Upper lobe of left lung (tissue), 6 donors: ENCODE data around the gene PPP1R3G. TPM values are rescaled to one million over a fixed set of nuclear protein-coding genes. Genes with fewer than 3 reads are reported as not detected.

Source experiments
- ATAC-seq, 2 donors: fragments of 200-7000 bp; cut with Tn5 transposase; one replicate each; pipeline ENCODE4 v1.9.1; 2022; ENCODE audit warnings: mild to moderate bottlenecking in 2 of 2, moderate library complexity in 2 of 2; ENCODE audit not compliant: low FRiP score in 2 of 2
- DNase-seq, 2 donors: peaks; one replicate each; pipeline ENCODE4 v3.0.0-alpha.2; 2019 to 2020
- H3K27ac ChIP-seq, 4 donors: fragments of 200-600 bp; sonication (generic); one replicate each; pipeline ENCODE4 v1.5.1; 2016 to 2019
- H3K27me3 ChIP-seq, 4 donors: fragments of 200-600 bp; sonication (generic); one replicate each; pipeline ENCODE4 v1.5.1; 2017 to 2019
- H3K36me3 ChIP-seq, 4 donors: fragments of 200-600 bp; sonication (generic); one replicate each; pipeline ENCODE4 v1.5.1; 2016 to 2019
- H3K4me1 ChIP-seq, 4 donors: fragments of 200-600 bp; sonication (generic); one replicate each; pipeline ENCODE4 v1.5.1; 2018 to 2019
- H3K4me3 ChIP-seq, 4 donors: fragments of 200-600 bp; sonication (generic); one replicate each; pipeline ENCODE4 v1.5.1; 2017 to 2019; ENCODE audit warnings: mild to moderate bottlenecking in 2 of 4, moderate library complexity in 1 of 4
- H3K9me3 ChIP-seq, 4 donors: fragments of 200-600 bp; sonication (generic); one replicate each; pipeline ENCODE4 v1.5.1; 2018 to 2019
- CTCF ChIP-seq, 6 experiments: fragments of 450-650 bp in 4 of 6; fragments of 200-600 bp in 2 of 6; sonication (generic) in 2 of 6; IDR thresholded peaks; one replicate each; pipeline ENCODE4 v1.5.1; 2016 to 2019; ENCODE audit warnings: antibody characterized with exemption in 6 of 6
- EP300 ChIP-seq, 4 donors: sonication (generic); formaldehyde crosslinking; IDR thresholded peaks; one replicate each; pipeline ENCODE4 v1.5.1; 2017; ENCODE audit warnings: antibody characterized with exemption in 4 of 4, control low read depth in 2 of 4
- POLR2A ChIP-seq, 4 donors: fragments of 450-650 bp; IDR thresholded peaks; one replicate each; pipeline ENCODE4 v1.5.1; 2016 to 2017; ENCODE audit warnings: antibody characterized with exemption in 4 of 4, mild to moderate bottlenecking in 2 of 4
- POLR2AphosphoS5 ChIP-seq, 2 donors: sonication (generic); formaldehyde crosslinking; IDR thresholded peaks; one replicate each; pipeline ENCODE4 v1.5.1; 2017; ENCODE audit warnings: antibody characterized with exemption in 2 of 2
- WGBS, 2 donors: methylation state at CpG; one replicate each; pipeline ENCODE4 v1.1.5; 2017 to 2018; 5-methylcytosine and 5-hydroxymethylcytosine counted together
- total RNA-seq, 6 donors: library from RNA; depleted of rRNA in 4 of 6; stranded (reverse); fragments of >200 nt in 4 of 6; gene quantifications; one replicate each; pipeline versions ENCODE4 v1.1.0 to v1.2.1, GENCODE V29; 2016 to 2021
- donor health status: DM: no; HTN: no; CAD: no; lungs with moderate emphysema.
- donor health status: DM: no; HTN: yes; CAD: no; lungs with severe emphysema.

PPP1R3G gene
- total RNA-seq, 6 donors from 2014 or later, result 0.10 to 0.64 (median 0.37) TPM; not detected in 1

- DNase-seq (no peak), ATAC-seq (no peak)
- TF ChIP-seq POLR2AphosphoS5 (IDR thresholded peaks at IDR 0.05) (no peak), EP300 (IDR thresholded peaks at IDR 0.05) (no peak), CTCF (IDR thresholded peaks at IDR 0.05) (no peak)
- Histone ChIP-seq H3K36me3 (no peaks in the 10 kb centered on the region), H3K4me1 (no peaks in the 10 kb centered on the region), H3K27me3 (no peaks in the 10 kb centered on the region), H3K4me3 (no peak overlapping the region), H3K27ac (no peak overlapping the region), H3K9me3 (peaks cover 0 to 11% (median 0%) of the 10 kb centered on the region in 4 donors)
- WGBS, 2 donors, result 88 to 100% methylated on average over 2 to 3 of the region's 3 CpGs
Measured at GRCh38 chr6:5067305-5067704, 17.8 kb upstream of the PPP1R3G start.

- Histone ChIP-seq H3K27ac (no peak overlapping the region), H3K36me3 (no peaks in the 10 kb centered on the region), H3K4me3 (no peak overlapping the region), H3K27me3 (no peaks in the 10 kb centered on the region), H3K4me1 (no peaks in the 10 kb centered on the region), H3K9me3 (peaks cover 0 to 11% (median 0%) of the 10 kb centered on the region in 4 donors)
- TF ChIP-seq CTCF (IDR thresholded peaks at IDR 0.05), result no peak
- no peak for TF ChIP-seq POLR2AphosphoS5 (IDR thresholded peaks at IDR 0.05)
- no peak for TF ChIP-seq EP300 (IDR thresholded peaks at IDR 0.05)
- no peak for TF ChIP-seq POLR2A (IDR thresholded peaks at IDR 0.05)
- 95 to 96% methylated on average over 17 of the region's 17 CpGs for WGBS, 2 donors
- ATAC-seq, result no peak
- DNase-seq, result peak in 1 of 2 donors; percentile 33
Measured at GRCh38 chr6:5068153-5068751, 16.9 kb upstream of the PPP1R3G start.

GRCh38 chr6:5071216-5071615 lies 13.9 kb upstream of the PPP1R3G start:
- H3K4me1 ChIP-seq, result no peaks in the 10 kb centered on the region
- TF ChIP-seq POLR2AphosphoS5 (IDR thresholded peaks at IDR 0.05) (no peak), POLR2A (IDR thresholded peaks at IDR 0.05) (no peak), EP300 (IDR thresholded peaks at IDR 0.05) (no peak), CTCF (IDR thresholded peaks at IDR 0.05) (no peak)
- no peak for ATAC-seq

GRCh38 chr6:5072440-5072839 lies 12.7 kb upstream of the PPP1R3G start:
- Histone ChIP-seq H3K9me3 (peaks cover 0 to under 1% (median 0%) of the 10 kb centered on the region in 4 donors), H3K4me1 (no peaks in the 10 kb centered on the region), H3K36me3 (no peaks in the 10 kb centered on the region), H3K27ac (no peak overlapping the region), H3K4me3 (no peak overlapping the region), H3K27me3 (no peaks in the 10 kb centered on the region)
- WGBS, 2 donors, result 81 to 90% methylated on average over 7 of the region's 7 CpGs
- DNase-seq (no peak), ATAC-seq (no peak)
- TF ChIP-seq POLR2AphosphoS5 (IDR thresholded peaks at IDR 0.05) (no peak), POLR2A (IDR thresholded peaks at IDR 0.05) (no peak), CTCF (IDR thresholded peaks at IDR 0.05) (no peak), EP300 (IDR thresholded peaks at IDR 0.05) (no peak)

More at GRCh38 chr6:5071216-5071615, 13.9 kb upstream of the PPP1R3G start:
- Histone ChIP-seq H3K27ac (no peak overlapping the region), H3K36me3 (no peaks in the 10 kb centered on the region), H3K27me3 (no peaks in the 10 kb centered on the region), H3K4me3 (no peak overlapping the region), H3K9me3 (peaks cover 0 to 11% (median 0%) of the 10 kb centered on the region in 4 donors)
- 70 to 89% methylated on average over 2 of the region's 2 CpGs for WGBS, 2 donors
- no peak for DNase-seq

- ATAC-seq, result no peak
- no peak overlapping the region for H3K4me3 ChIP-seq
- H3K27ac ChIP-seq, result no peak overlapping the region
- TF ChIP-seq POLR2AphosphoS5 (IDR thresholded peaks at IDR 0.05) (no peak), CTCF (IDR thresholded peaks at IDR 0.05) (no peak), POLR2A (IDR thresholded peaks at IDR 0.05) (no peak), EP300 (IDR thresholded peaks at IDR 0.05) (no peak)
- no peaks in the 10 kb centered on the region for H3K9me3 ChIP-seq
- 77 to 83% methylated on average over 3 of the region's 3 CpGs for WGBS, 2 donors
- no peaks in the 10 kb centered on the region for H3K27me3 ChIP-seq
- H3K36me3 ChIP-seq, result no peaks in the 10 kb centered on the region
- no peaks in the 10 kb centered on the region for H3K4me1 ChIP-seq
- no peak for DNase-seq
Measured at GRCh38 chr6:5073992-5074391, 11.1 kb upstream of the PPP1R3G start.
